HL-60/S4 (cell line): ENCODE measurements around the gene PLK4.

Source experiments
- in situ Hi-C: fragments of 300-500 bp; cut with MboI; formaldehyde crosslinking; loops from 2 replicates; pipeline ENCODE4 v1.14.3; 2022; ENCODE audit warnings: low sequenced_read_pairs

Gene PLK4

DNA sequence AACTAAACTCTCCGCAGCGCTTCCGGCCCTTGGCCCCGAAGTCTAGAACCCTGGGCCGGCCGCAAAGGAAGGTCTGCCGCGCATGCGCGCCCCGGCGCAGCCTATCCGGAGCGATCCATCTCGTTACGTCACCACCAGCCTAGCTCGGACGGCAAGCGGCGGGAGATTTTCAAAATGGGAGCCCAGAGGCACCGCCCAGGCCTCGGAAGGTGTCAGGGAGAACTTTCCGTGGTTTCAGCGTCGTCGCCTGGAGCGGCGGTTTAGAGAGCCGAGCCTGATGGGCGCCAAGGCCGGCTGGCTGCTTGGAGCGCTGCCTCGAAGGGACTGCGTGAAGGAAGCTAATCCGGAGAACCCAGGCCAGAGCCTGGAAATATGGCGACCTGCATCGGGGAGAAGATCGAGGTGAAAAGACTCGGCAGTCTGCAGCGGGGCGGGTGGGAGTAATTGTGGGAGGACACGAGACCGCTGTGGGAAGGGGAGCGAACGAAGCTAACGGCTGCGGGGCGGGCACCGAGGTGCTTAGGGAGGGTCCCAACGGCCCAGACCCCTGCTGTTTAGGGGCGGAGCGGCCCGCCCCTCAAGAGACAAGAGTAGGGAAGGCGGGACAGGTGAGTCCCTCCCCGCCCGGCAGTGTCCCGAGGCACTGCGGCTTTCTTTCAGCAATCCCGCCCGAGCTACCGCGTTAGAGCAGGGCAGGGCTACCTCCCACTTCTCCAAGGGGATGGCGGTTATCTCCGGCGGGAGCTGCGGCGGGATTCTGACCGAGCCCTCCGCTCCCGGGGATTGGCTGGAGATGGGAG, at the start of gene PLK4:
PLK4 (plus strand) TSS at position 131 of the 800 bp plus-strand sequence; CDS start at position 373, 242 bp downstream.
- in situ Hi-C loops = no loop called here

DNA sequence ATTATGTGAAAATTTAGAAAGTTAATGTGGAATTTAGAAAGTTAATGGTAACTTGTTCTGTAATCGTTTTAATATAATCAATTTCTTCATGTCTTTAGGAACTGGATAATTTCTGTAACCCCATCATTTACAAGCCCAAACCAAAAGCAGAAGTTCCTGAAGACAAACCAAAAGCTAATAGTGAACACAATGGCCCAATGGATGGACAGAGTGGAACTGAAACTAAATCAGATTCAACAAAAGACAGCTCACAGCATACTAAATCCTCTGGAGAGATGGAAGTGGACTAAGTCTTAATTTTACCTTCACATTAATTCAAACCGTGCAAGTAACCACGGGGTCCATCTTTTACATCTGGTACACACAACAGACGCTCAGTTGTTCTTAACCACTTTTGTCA, 48.1 kb upstream of the PLK4 start:
- in situ Hi-C loops = no loop called here

DNA sequence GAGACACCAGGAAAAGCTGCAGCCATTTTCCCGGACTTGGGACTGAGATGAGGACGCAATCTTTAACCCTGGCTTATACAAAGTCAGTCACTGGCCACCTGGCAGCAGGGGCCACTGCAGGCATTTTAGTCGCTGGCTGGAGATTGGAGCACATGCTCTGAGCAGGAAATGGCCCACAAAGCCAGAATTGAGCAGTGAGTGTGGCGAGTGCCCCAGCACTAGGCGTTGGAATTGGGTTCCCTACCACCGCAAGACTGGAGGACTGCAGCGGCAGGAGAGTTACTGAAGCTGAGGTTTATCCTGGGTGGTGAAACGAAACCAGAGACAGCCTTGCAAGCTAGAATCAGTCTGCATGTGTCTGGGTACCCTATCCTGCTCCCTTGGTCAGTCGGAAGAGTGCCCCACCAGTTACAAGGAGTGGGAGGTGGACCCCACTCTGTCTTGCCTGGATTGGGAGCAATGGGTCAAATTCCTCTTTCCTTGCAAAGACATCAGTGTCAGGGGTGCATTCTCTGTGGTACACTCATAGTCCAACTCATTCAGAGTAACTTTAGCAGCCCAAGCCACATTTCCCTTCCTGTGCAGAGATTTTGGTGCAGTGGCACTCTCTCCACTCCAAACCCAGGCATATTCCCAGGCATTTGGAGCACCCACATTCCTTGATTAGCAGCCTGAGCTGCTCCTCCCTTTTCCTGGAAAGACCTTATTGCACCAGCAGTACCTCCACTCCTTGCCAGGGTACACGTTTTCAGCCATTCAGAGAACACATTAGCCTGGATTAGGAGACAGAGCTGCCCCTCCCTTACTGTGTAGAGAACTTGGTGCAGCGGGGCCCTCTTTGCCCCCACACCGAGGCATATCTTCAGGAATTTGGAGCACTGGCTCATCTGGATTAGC, 36.7 kb upstream of the PLK4 start:
- in situ Hi-C loops = no loop called here

- in situ Hi-C loops = no loop called here
Measured at GRCh38 chr4:127844601-127845116, 36.0 kb upstream of the PLK4 start.

DNA sequence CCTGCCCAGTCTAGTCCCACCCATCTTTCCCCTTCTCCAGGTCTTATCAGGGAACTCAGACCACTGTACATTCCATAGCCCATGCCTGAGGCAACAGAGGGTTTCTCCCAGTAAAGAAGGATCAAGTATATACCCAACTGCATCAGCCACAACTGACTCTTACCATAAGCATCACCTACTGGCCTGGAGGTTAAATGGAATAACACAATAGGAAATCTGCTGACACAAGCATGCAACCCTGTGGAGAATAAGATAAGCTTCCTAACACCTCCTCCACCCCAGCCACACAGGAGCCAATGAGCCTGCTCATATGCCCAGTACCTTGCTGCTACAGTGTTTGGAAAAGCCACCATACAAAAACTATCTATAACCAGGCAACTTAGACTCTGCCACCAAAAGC, 34.6 kb upstream of the PLK4 start:
- in situ Hi-C loops = no loop called here

GRCh38 chr4:127846765-127847164, 33.9 kb upstream of the PLK4 start:
- in situ Hi-C loops = no loop called here

DNA sequence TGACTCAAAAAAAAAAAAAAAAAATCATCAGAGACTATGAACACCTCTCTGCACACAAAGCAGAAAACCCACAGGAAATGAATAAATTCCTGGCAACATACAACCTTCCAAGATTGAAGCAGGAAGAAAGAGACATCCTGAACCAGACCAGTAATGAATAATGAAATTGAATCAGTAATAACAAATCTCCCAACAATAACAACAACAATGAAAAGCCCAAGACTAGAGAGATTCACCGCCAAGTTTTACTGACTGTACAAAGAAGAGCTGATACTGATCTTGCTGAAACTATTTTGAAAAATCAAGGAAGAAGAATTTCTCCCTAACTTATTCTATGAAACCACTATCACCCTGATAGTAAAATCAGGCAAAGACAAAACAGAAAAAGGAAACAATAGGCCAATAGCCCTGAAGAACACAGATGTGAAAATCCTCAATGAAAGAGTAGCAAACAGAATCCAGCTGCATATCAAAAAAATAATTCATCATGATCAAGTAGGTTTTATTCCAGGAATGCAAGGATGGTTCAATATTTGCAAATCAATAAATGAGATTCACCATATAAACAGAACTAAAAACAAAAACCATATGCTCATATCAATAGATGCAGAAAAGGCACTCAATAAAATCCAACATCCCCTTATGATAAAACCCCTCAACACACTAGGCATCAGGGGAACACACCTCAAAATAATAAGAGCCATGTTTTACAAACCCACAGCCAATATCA, 31.0 kb upstream of the PLK4 start:
- in situ Hi-C loops = no loop called here

- in situ Hi-C loops = no loop called here
Measured at GRCh38 chr4:127852661-127853060, 28.0 kb upstream of the PLK4 start.

DNA sequence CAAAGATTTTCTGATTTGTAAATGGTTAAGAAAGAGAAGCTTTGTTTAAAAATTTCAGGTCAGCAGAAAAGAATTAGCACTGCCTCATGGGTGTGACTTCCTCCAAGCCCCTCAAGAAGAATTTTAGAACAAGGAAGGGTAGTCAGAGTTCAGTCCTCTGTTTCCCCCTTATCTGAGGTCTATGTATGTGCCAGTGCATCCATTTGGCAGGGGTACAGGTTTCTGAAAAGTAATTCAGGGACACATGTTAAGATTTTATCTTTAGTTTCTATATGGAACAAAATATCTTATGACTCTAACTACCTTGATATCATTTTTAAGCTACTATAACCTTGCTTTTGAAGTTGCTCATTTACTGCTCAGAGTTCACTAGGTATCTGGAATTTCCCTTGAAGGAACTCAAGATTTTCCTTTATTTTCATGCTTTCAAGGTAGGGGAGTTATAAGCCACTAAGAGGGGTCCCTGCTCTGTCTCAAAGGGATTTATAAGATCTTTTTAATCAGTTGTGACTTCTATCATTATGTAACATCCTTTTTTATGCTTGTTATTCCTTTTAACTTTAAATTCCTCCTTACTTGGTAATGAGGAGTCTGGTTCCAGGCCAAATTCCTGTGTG, 24.4 kb upstream of the PLK4 start:
- in situ Hi-C loops = no loop called here

DNA sequence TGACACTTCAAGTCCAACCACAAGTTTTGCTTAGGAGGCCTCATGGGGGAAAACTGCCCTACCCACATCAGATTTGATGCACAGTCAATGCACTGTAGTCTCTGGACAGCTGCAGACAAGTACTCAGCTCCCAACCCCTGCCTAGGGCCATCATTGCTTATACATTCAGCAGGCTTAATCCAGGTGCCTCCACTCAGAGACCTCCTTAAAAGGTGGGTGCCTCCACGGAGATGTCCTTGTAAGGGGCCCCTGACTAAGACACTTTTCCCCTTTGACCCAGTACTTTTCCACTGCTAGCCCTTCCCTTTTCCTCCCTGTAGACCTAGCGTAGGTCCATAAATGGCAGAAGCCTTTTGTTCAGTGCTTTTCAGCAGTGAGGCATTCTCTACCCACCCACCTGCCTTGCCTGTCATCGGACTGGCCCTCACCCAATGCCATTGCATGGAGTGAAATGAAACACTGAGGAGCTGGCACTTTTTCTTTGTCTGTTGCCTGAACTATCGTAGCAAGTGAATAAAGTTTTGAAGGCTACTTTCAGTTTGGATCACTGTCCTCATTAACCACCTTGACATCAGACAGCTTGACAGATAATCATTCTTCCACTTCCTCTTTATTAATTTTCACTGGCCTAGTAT, 23.8 kb upstream of the PLK4 start:
- in situ Hi-C loops = no loop called here

GRCh38 chr4:127857641-127858040, 23.1 kb upstream of the PLK4 start:
- in situ Hi-C loops = no loop called here

DNA sequence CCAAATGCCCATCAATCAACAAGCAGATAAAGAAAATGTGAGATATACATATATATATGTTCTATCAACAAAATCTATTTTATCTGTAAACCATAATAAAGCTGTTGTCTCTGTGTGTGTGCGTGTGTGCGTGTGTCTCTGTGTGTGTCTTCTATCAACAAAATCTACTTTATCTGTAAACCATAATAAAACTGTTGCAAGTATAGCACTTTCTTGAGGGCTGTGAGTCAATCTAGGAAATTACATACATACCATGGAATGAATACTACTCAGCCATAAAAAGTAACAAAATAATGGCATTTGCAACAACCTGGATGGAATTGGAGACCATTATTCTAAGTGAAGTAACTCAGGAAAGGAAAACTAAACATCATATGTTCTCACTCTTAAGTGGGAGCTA, 12.5 kb upstream of the PLK4 start:
- in situ Hi-C loops = no loop called here

GRCh38 chr4:127870281-127870680, 10.4 kb upstream of the PLK4 start:
- in situ Hi-C loops = no loop called here

DNA sequence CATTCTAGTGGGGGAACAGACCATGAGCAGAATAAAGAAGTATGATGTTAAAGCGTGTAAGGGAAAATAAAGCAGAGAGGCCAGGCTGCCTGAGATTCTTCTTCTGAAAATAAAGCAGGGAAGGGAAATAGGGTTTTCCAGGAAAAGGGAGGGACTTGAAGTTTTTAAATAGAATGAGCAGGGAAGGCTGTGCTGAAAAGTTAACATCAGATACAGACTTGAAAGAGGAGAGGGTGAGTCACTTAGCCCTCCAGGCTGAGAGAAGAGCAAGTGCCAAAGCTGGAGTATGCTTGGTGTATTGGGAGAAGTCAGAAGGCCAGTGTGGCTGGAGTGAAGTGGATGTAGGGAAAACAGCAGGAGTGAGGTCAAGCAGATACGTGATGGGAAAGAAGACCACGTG, 10.0 kb upstream of the PLK4 start:
- in situ Hi-C loops = no loop called here

GRCh38 chr4:127875791-127876190, 4.9 kb upstream of the PLK4 start:
- in situ Hi-C loops = no loop called here

DNA sequence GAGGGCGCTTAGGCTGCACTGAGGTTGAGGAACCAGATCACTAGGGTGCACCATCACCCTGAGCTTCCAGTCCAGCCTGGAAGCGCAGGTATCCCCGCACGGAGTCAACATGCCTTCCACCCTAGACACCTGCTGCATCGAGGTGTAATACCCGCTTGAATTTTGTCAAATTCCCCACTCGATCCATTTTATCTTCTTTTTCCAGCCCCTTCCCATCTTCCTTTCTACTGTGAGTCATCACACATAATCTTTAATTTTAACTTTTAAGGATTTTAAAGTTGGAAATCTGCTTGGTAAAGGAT, 821 bp downstream of the PLK4 start:
- in situ Hi-C loops = no loop called here

GRCh38 chr4:127888559-127888958, 7.9 kb downstream of the PLK4 start:
- in situ Hi-C loops = no loop called here

- in situ Hi-C loops = no loop called here
Measured at GRCh38 chr4:127889903-127890302, 9.2 kb downstream of the PLK4 start.

GRCh38 chr4:127896069-127896468, 15.4 kb downstream of the PLK4 start:
- in situ Hi-C loops = no loop called here

- in situ Hi-C loops = no loop called here
Measured at GRCh38 chr4:127896528-127896927, 15.8 kb downstream of the PLK4 start.
